Measurements from ENCODE around the gene PIK3CB. TPM values are rescaled to one million over a fixed set of nuclear protein-coding genes. Genes with fewer than 3 reads are reported as not detected.

The PIK3CB gene
- polyA plus RNA-seq, 1 experiment: 4.9 TPM

Other genes starting within 250 kb of the PIK3CB start
- gene CEP70, start 240.7 kb downstream of the PIK3CB start, polyA plus RNA-seq (2011; rRNA removed): 3.6 and 8.8 TPM in 2 replicates
- gene FAIM, start 226.2 kb downstream of the PIK3CB start, polyA plus RNA-seq (2011; rRNA removed): 2.4 and 6.4 TPM in 2 replicates
- gene FOXL2, start 112.2 kb upstream of the PIK3CB start, polyA plus RNA-seq (2011; rRNA removed): 0.04 and 0.05 TPM in 2 replicates
- 0.07 and 0.13 TPM in 2 replicates for gene FOXL2NB, start 112.3 kb upstream of the PIK3CB start, polyA plus RNA-seq (2011; rRNA removed)
- not detected in 2 replicates for gene PRR23A, start 171.3 kb upstream of the PIK3CB start, polyA plus RNA-seq (2011; rRNA removed)
- not detected in 2 replicates for gene PRR23B, start 186.0 kb upstream of the PIK3CB start, polyA plus RNA-seq (2011; rRNA removed)
- gene PRR23C, start 210.0 kb upstream of the PIK3CB start, polyA plus RNA-seq (2011; rRNA removed): not detected in 2 replicates

Measured in BJ (cell line).